AG04450 (cell line): ENCODE results near the gene NTM. TPM values are rescaled to one million over a fixed set of nuclear protein-coding genes. Genes with fewer than 3 reads are reported as not detected.

ENCODE experiments used
- CTCF ChIA-PET: fragments of 300-600, 350-600 bp; formaldehyde crosslinking; extraction: SDS; loops from one replicate; lab custom pipeline; 2022; ENCODE audit warnings: antibody characterized with exemption, inconsistent platforms; lab: Charles Lee
- POLR2A ChIA-PET: fragments of 350-600 bp; formaldehyde crosslinking; extraction: SDS; loops from one replicate; lab custom pipeline; 2021; ENCODE audit warnings: antibody characterized with exemption, inconsistent platforms; lab: Yijun Ruan, JAX
- DNase-seq: peaks from one replicate; pipeline ENCODE4 v3.0.0-alpha.2; 2011; ENCODE audit warnings: low read depth, low spot score
- H3K27ac ChIP-seq: one replicate; pipeline ENCODE4 v1.5.1; 2012; ENCODE audit warnings: low read depth, low read length, control low read depth
- H3K27me3 ChIP-seq: one replicate; pipeline ENCODE4 v1.6.0; 2012; ENCODE audit warnings: low read length; ENCODE audit not compliant: control insufficient read depth, insufficient read depth
- H3K4me3 ChIP-seq: 2 replicates; pipeline ENCODE4 v1.5.1; 2011; ENCODE audit warnings: mild to moderate bottlenecking, low read depth, low read length, control low read depth
- H3K9me3 ChIP-seq: 2 replicates; pipeline ENCODE4 v1.5.1; 2012; ENCODE audit warnings: low read length; ENCODE audit not compliant: control insufficient read depth, insufficient read depth
- polyA plus RNA-seq: library from polyadenylated mRNA; depleted of rRNA; stranded (reverse); fragments of >200 nt; gene quantifications from 2 replicates; pipeline ENCODE4 v1.2.3, GENCODE V29; 2011
- TF ChIP-seq, protein P1 (sequence below): IDR thresholded peaks from 2 replicates; pipeline ENCODE4 v1.5.1; 2011; ENCODE audit warnings: low read depth, low read length, control low read depth, inconsistent platforms

The NTM gene
- polyA plus RNA-seq, 1 experiment, result 26.9 TPM

DNA sequence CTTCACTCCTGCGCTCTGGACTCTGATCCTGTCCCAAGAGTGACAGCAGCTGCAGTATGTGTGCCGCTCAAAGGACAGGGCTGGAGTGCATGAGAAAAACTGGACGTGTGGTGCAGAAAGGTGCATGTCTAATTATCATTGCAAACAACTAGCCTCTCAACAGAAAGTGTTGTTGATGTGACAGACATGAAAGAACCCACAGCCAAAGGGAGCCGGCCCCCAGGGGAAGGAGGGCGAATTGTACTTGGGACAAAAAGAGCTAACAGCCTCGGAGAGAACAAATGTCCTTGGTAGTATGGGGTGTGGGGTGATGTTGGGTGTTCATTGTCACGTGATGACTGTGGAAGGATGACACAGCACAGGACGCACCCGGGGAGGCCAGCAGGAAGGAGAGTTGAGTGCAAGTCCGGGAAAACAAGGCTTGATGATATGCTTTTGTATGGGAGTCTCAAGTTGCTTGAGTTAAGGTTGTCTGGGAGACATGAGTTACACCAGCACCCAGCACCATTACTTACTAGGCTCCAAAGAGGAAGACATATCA, 325.5 kb downstream of the NTM start:
- POLR2A ChIA-PET, result no interaction called here
- Histone ChIP-seq H3K27me3 (no peaks in the 10 kb centered on the region), H3K27ac (no peak overlapping the region), H3K4me3 (no peak overlapping the region), H3K9me3 (no peaks in the 10 kb centered on the region; the same call in 1 of the 2 replicates)
- TF ChIP-seq, protein P1, sequence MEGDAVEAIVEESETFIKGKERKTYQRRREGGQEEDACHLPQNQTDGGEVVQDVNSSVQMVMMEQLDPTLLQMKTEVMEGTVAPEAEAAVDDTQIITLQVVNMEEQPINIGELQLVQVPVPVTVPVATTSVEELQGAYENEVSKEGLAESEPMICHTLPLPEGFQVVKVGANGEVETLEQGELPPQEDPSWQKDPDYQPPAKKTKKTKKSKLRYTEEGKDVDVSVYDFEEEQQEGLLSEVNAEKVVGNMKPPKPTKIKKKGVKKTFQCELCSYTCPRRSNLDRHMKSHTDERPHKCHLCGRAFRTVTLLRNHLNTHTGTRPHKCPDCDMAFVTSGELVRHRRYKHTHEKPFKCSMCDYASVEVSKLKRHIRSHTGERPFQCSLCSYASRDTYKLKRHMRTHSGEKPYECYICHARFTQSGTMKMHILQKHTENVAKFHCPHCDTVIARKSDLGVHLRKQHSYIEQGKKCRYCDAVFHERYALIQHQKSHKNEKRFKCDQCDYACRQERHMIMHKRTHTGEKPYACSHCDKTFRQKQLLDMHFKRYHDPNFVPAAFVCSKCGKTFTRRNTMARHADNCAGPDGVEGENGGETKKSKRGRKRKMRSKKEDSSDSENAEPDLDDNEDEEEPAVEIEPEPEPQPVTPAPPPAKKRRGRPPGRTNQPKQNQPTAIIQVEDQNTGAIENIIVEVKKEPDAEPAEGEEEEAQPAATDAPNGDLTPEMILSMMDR, result no peak
- CTCF ChIA-PET, result interaction anchor here (0.6 to 5.6 kb wide), 36 partner anchors 8 to 1368 kb away, joined by 3 to 70 read pairs (median 10); no protein-coding TSS in a partner anchor
- no peak for DNase-seq

DNA sequence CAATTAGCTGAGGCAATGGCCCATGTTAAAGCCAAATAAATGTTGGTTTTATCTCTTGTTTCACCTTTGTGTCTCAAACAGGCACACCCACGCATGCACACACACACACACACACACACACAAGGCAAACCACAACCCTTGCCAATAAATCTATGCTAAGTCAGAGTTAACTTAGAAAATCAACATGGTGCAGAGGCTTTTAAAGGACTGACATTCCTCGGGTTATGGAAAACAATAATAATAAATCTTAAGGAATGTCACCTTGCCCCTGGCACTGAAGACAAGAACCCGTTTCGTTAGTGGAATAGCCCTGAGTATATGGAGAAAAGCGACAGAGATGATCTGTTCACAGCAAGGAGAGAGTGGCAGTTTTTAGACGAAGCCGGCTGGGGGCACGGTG, 326.3 kb downstream of the NTM start:
- TF ChIP-seq, protein P1, result no peak
- Histone ChIP-seq H3K27ac (no peak overlapping the region), H3K9me3 (no peaks in the 10 kb centered on the region), H3K4me3 (no peak overlapping the region), H3K27me3 (peaks cover 3% of the 10 kb centered on the region)
- DNase-seq, result no peak
- CTCF ChIA-PET, result interaction anchor here (1.1 to 4.8 kb wide), 4 partner anchors 16 to 215 kb away, joined by 3 to 66 read pairs (median 15); no protein-coding TSS in a partner anchor
- POLR2A ChIA-PET, result no interaction called here

DNA sequence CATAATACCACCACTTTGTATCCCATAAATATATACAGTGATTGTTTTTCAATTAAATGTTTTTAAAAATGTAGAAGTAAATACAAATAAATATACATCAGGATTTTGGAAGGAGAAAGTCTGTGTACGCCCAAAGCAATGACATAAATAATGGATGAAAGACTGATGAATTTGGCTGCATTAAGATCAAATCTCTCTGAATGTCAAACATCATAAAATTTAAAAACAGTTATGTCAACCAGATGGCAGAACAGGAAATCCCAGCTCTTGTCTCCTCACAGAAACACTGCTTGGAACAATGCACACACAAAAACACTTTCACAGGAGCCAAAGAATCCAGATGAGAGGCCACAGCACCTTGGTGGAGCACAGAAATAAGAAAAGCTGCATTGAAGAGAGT, 332.9 kb downstream of the NTM start:
- no peak for DNase-seq
- Histone ChIP-seq H3K27me3 (peaks cover 3% of the 10 kb centered on the region), H3K27ac (no peak overlapping the region), H3K9me3 (peaks cover 7% of the 10 kb centered on the region; the same call in 1 of the 2 replicates), H3K4me3 (no peak overlapping the region)
- TF ChIP-seq, protein P1, result no peak
- CTCF ChIA-PET, result interaction anchor here (1.1 to 3.1 kb wide), 3 partner anchors 8 to 45 kb away, joined by 3 to 39 read pairs (median 4); no protein-coding TSS in a partner anchor
- POLR2A ChIA-PET, result no interaction called here

DNA sequence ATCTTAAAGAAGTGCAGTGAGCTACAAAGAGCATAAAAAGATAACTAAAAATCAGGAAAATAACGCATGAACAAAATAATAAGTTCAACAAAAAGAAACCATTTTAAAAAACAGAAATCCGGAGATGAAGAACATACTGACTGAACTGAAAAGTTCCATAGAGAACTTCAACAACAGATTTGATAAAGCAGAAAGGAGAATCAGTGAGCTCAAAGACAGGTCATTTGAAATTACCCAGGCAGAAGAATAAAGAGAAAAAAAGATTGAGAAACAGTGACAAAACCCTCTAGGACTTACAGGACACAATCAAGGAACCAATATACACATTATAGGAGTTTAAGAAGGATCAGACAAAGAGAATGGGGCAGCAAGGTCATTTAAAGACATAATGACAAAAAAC, 334.3 kb downstream of the NTM start:
- Histone ChIP-seq H3K27me3 (peaks cover 3% of the 10 kb centered on the region), H3K27ac (no peak overlapping the region), H3K9me3 (peaks cover 7% of the 10 kb centered on the region; the same call in 1 of the 2 replicates), H3K4me3 (no peak overlapping the region)
- CTCF ChIA-PET, result interaction anchor here (0.6 to 3.1 kb wide), 4 partner anchors 9 to 102 kb away, joined by 3 to 39 read pairs (median 8); no protein-coding TSS in a partner anchor
- no peak for DNase-seq
- POLR2A ChIA-PET, result no interaction called here
- TF ChIP-seq, protein P1, result no peak

DNA sequence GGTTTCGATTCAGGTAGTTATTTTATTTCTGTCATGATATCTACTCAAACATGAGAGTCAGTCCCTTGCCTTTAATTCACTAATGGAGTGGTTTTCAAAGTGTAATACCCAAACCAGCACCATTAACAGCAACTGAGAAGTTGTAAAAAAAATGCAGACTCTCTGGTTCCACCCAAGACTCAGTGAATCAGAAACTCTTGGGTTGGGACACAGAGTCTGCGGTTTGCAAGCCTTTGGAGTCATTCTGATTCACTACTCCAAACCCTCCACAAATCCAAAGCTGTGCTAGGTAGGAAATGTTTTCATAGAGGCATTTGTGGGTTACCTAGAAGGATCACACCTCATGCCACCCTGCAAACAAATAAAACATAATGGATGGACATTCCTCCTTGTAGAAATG, 340.1 kb downstream of the NTM start:
- CTCF ChIA-PET, result interaction anchor here (0.6 kb wide), 1 partner anchor 16 kb away, joined by 4 read pairs; no protein-coding TSS in a partner anchor
- Histone ChIP-seq H3K27me3 (peaks cover 1% of the 10 kb centered on the region), H3K4me3 (no peak overlapping the region), H3K27ac (no peak overlapping the region), H3K9me3 (no peaks in the 10 kb centered on the region)
- TF ChIP-seq, protein P1, result no peak
- DNase-seq, result no peak
- POLR2A ChIA-PET, result no interaction called here
